B cell (primary cell): ENCODE measurements around the gene ALKAL2. TPM values are rescaled to one million over a fixed set of nuclear protein-coding genes. Genes with fewer than 3 reads are reported as not detected.

Experiments used
- ATAC-seq: fragments of 200-7000 bp; cut with Tn5 transposase; one replicate; pipeline ENCODE4 v1.10.0; 2021; ENCODE audit warnings: low read depth, mild to moderate bottlenecking, moderate number of reproducible peaks, moderate library complexity
- CTCF ChIA-PET: fragments of 350-600 bp; sonication (Branson Sonifier 250); formaldehyde crosslinking; loops from one replicate; lab custom pipeline; 2021; ENCODE audit warnings: antibody characterized with exemption, inconsistent platforms; lab: Charles Lee
- POLR2A ChIA-PET: fragments of 350-600 bp; sonication (Branson Sonifier 250); formaldehyde crosslinking; loops from one replicate; lab custom pipeline; 2021; ENCODE audit warnings: antibody characterized with exemption; lab: Charles Lee
- DNase-seq: peaks from one replicate; pipeline ENCODE4 v3.0.0; 2013
- H2AFZ ChIP-seq: 2 replicates; pipeline ENCODE4 v1.6.1; 2012; ENCODE audit warnings: mild to moderate bottlenecking, low read depth, low read length; ENCODE audit not compliant: insufficient read depth, poor library complexity, severe bottlenecking
- H3K27ac ChIP-seq, 2 donors: 1 replicate in 1 of 2; 2 replicates in 1 of 2; pipeline ENCODE4 v1.5.1; 2012 to 2013; ENCODE audit warnings: low read length in 2 of 2, mild to moderate bottlenecking in 2 of 2, moderate library complexity in 1 of 2
- H3K27me3 ChIP-seq, 4 experiments: fragments of 200-600 bp in 1 of 4; sonication (generic) in 1 of 4; replicated peaks in 1 of 4; 1 replicate in 2 of 4; 2 replicates in 2 of 4; pipeline versions ENCODE4 v1.6.1 to v1.7.0; 2013 to 2016; ENCODE audit warnings: low read length in 3 of 4, mild to moderate bottlenecking in 2 of 4, mixed read lengths in 1 of 4, moderate library complexity in 1 of 4; ENCODE audit not compliant: insufficient read depth in 4 of 4, control insufficient read depth in 3 of 4; ENCODE audit errors: control extremely low read depth in 1 of 4
- H3K36me3 ChIP-seq, 2 experiments: replicated peaks in 1 of 2; 1 replicate in 1 of 2; 2 replicates in 1 of 2; pipeline versions ENCODE4 v1.6.1 to v1.7.1; 2013; ENCODE audit warnings: low read length in 1 of 2; ENCODE audit not compliant: insufficient read depth in 2 of 2, control insufficient read depth in 1 of 2; ENCODE audit errors: control extremely low read depth in 1 of 2, extremely low read depth in 1 of 2
- H3K4me1 ChIP-seq, 2 donors: fragments of 200-600 bp in 1 of 2; sonication (generic) in 1 of 2; 1 replicate in 1 of 2; 2 replicates in 1 of 2; pipeline versions ENCODE4 v1.5.1 to v1.6.1; 2013 to 2017; ENCODE audit warnings: low read length in 2 of 2; ENCODE audit not compliant: control insufficient read depth in 2 of 2, insufficient read depth in 2 of 2
- H3K4me2 ChIP-seq: replicated peaks from 2 replicates; pipeline ENCODE3; 2012; ENCODE audit warnings: mild to moderate bottlenecking, low read depth, low read length; ENCODE audit not compliant: poor library complexity, severe bottlenecking
- H3K4me3 ChIP-seq, 5 experiments: fragments of 200-600 bp in 1 of 5; sonication (generic) in 1 of 5; 1 replicate in 3 of 5; 2 replicates in 2 of 5; pipeline versions ENCODE4 v1.5.1 to v1.7.0; 2011 to 2016; ENCODE audit warnings: low read length in 4 of 5, mild to moderate bottlenecking in 4 of 5, low read depth in 2 of 5, control low read depth in 1 of 5, moderate library complexity in 1 of 5; ENCODE audit not compliant: insufficient read depth in 1 of 5; ENCODE audit errors: control extremely low read depth in 1 of 5, extremely low read depth in 1 of 5
- H3K79me2 ChIP-seq: fragments of 200-600 bp; sonication (generic); one replicate; pipeline ENCODE4 v1.6.0; 2016; ENCODE audit warnings: low read length; ENCODE audit not compliant: control insufficient read depth, insufficient read depth
- H3K9ac ChIP-seq: fragments of 200-600 bp; sonication (generic); 2 replicates; pipeline ENCODE4 v1.6.1; 2017; ENCODE audit warnings: mild to moderate bottlenecking, low read length, moderate library complexity
- H3K9me3 ChIP-seq, 3 donors: one replicate each; pipeline versions ENCODE4 v1.6.1 to v1.7.1; 2013; ENCODE audit warnings: low read length in 2 of 3; ENCODE audit not compliant: control insufficient read depth in 2 of 3, insufficient read depth in 1 of 3; ENCODE audit errors: control extremely low read depth in 1 of 3
- H4K20me1 ChIP-seq: 2 replicates; pipeline ENCODE4 v1.6.0; 2012; ENCODE audit warnings: mild to moderate bottlenecking, low read length; ENCODE audit not compliant: insufficient read depth, control insufficient read depth, poor library complexity, severe bottlenecking
- H3K27ac Mint-ChIP-seq: one replicate; pipeline ENCODE4 v1.8.0; 2021; ENCODE audit warnings: mixed read lengths
- H3K27me3 Mint-ChIP-seq: one replicate; pipeline ENCODE4 v1.8.0; 2021; ENCODE audit warnings: mixed read lengths
- H3K4me1 Mint-ChIP-seq: one replicate; pipeline ENCODE4 v1.8.0; 2021; ENCODE audit warnings: mixed read lengths
- H3K4me3 Mint-ChIP-seq: one replicate; pipeline ENCODE4 v1.8.0; 2021; ENCODE audit warnings: mixed read lengths
- H3K9me3 Mint-ChIP-seq: one replicate; pipeline ENCODE4 v1.8.0; 2022; ENCODE audit warnings: mixed read lengths; ENCODE audit not compliant: insufficient read depth
- EZH2 ChIP-seq: IDR thresholded peaks from 2 replicates; pipeline ENCODE4 v1.6.1; 2012; ENCODE audit warnings: borderline replicate concordance, low read depth, mild to moderate bottlenecking, moderate library complexity, low read length; ENCODE audit not compliant: insufficient read depth, poor library complexity, severe bottlenecking
- WGBS: methylation state at CpG from one replicate; pipeline ENCODE4 v1.1.5; 2013; ENCODE audit warnings: missing lambda C conversion rate; ENCODE audit not compliant: insufficient coverage; 5-methylcytosine and 5-hydroxymethylcytosine counted together
- intact Hi-C: fragments of 100-400 bp; cut with micrococcal nuclease; formaldehyde crosslinking; loops from one replicate; pipeline ENCODE4 v1.10.0; 2022
- polyA plus RNA-seq: library from polyadenylated mRNA; depleted of rRNA; stranded (reverse); fragments of >200 nt; gene quantifications from 2 replicates; pipeline ENCODE4 v1.2.3, GENCODE V29; 2012
- total RNA-seq, 2 donors: library from RNA; stranded (reverse); fragments of 120-200 nt in 1 of 2; gene quantifications; 1 replicate in 1 of 2; 2 replicates in 1 of 2; pipeline versions ENCODE4 v1.2.3 to v1.2.4, GENCODE V29; 2013 to 2022
- TF ChIP-seq, protein P1 (sequence below): fragments of 200-600 bp; IDR thresholded peaks from one replicate; pipeline ENCODE4 v1.8.0; 2022; ENCODE audit warnings: antibody characterized with exemption, mild to moderate bottlenecking

The ALKAL2 gene
- total and polyA plus RNA-seq, 2 donors (not counting 1 experiment from before 2014, with no cell fraction given): 0.79 to 5.3 TPM

DNA sequence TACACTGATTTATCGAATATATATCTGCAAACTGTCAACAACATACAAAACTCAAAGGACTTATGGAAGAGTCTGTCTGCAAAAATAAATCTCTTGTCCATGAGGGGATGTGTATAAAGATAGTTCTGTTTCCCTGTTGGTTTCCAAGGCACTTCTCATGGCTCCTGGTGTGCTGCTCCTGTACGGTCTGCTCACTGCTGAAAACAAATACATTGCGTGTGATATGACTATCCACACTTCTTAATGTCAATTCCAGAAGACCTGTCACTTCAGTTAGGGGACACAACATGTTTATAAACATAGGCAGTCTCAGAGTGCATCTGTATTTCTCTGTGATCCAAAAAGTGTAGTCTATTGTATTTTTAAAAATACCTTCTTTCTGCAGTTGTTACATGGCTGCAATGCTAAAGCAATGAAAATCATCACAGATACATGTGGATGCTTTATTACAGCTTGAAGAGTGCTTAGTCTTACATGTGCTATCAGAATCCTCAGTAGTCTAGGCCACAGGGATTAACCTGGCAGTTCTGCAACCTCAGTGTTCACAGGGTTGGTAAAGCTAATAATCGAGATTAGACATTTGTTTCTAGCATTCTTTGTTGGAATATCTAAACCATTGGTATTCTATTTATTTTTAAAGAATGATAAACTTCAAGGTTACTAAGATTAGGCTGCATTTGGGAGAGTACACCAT is 7.8 kb downstream of the ALKAL2 start:
- POLR2A ChIA-PET: no interaction called here
- DNase-seq: no peak
- peaks cover 4 to 46% of the 10 kb centered on the region in 2 experiments for H3K36me3 ChIP-seq

DNA sequence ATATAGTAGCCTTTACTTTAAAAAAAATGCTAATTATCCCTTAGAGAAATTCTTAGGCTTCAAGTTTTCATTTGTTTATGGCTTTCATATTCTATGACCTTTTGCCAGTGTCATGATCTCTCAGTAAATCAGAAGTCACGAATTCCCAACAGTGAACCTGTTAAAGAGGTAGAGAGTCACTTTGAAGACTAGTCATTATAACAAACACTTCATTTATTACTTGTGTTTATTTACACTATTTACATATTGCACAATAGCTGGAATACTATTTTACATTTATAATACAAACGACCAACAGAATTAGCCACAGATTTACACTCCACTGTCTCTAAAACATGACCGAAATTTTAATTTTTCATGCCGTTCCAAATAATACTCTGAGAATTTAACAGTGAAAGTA is 8.5 kb downstream of the ALKAL2 start:
- peaks cover 8% of the 10 kb centered on the region for H3K79me2 ChIP-seq
- CTCF ChIA-PET: interaction anchor here (0.7 kb wide), 1 partner anchor 345 kb away, joined by 3 read pairs; no protein-coding TSS in a partner anchor

More for the DNA sequence above, 7.8 kb downstream of the ALKAL2 start:
- Histone ChIP-seq H3K27me3 (no peaks in the 10 kb centered on the region), H3K27ac (no peak overlapping the region), H3K9me3 (no peaks in the 10 kb centered on the region), H3K4me1 (peaks cover 9% of the 10 kb centered on the region in 2 donors), H4K20me1 (peaks cover 27% of the 10 kb centered on the region), H3K4me3 (no peak overlapping the region), H2AFZ (no peak overlapping the region), H3K9ac (no peak overlapping the region), H3K4me2 (no peak overlapping the region), H3K79me2 (peaks cover 8% of the 10 kb centered on the region)
- no peak overlapping the region for H3K4me3 Mint-ChIP-seq
- no peaks in the 10 kb centered on the region for H3K27me3 Mint-ChIP-seq
- H3K9me3 Mint-ChIP-seq: no peaks in the 10 kb centered on the region
- intact Hi-C loops: no loop called here
- no peak overlapping the region for H3K27ac Mint-ChIP-seq
- WGBS: no CpG with 5 or more reads among the region's 4 CpGs
- TF ChIP-seq, protein P1, sequence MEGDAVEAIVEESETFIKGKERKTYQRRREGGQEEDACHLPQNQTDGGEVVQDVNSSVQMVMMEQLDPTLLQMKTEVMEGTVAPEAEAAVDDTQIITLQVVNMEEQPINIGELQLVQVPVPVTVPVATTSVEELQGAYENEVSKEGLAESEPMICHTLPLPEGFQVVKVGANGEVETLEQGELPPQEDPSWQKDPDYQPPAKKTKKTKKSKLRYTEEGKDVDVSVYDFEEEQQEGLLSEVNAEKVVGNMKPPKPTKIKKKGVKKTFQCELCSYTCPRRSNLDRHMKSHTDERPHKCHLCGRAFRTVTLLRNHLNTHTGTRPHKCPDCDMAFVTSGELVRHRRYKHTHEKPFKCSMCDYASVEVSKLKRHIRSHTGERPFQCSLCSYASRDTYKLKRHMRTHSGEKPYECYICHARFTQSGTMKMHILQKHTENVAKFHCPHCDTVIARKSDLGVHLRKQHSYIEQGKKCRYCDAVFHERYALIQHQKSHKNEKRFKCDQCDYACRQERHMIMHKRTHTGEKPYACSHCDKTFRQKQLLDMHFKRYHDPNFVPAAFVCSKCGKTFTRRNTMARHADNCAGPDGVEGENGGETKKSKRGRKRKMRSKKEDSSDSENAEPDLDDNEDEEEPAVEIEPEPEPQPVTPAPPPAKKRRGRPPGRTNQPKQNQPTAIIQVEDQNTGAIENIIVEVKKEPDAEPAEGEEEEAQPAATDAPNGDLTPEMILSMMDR: no peak
- TF ChIP-seq EZH2: no peak
- ATAC-seq: no peak
- CTCF ChIA-PET: interaction anchor here (1.0 kb wide), 1 partner anchor 33 kb away, joined by 6 read pairs; no protein-coding TSS in a partner anchor
- peaks cover 10% of the 10 kb centered on the region for H3K4me1 Mint-ChIP-seq

More for the DNA sequence above, 8.5 kb downstream of the ALKAL2 start:
- POLR2A ChIA-PET: no interaction called here
- Histone ChIP-seq H3K36me3 (peaks cover 4 to 46% of the 10 kb centered on the region in 2 experiments), H3K4me2 (no peak overlapping the region), H3K4me3 (no peak overlapping the region), H3K9ac (no peak overlapping the region), H3K9me3 (no peaks in the 10 kb centered on the region), H4K20me1 (peaks cover 31% of the 10 kb centered on the region), H3K27me3 (no peaks in the 10 kb centered on the region), H2AFZ (no peak overlapping the region), H3K4me1 (peaks cover 9 to 11% of the 10 kb centered on the region in 2 donors), H3K27ac (no peak overlapping the region)
- TF ChIP-seq, protein P1: no peak
- TF ChIP-seq EZH2: no peak
- peaks cover 13% of the 10 kb centered on the region for H3K4me1 Mint-ChIP-seq
- no peaks in the 10 kb centered on the region for H3K27me3 Mint-ChIP-seq
- H3K27ac Mint-ChIP-seq: no peak overlapping the region
- no peaks in the 10 kb centered on the region for H3K9me3 Mint-ChIP-seq
- H3K4me3 Mint-ChIP-seq: no peak overlapping the region
- DNase-seq (no peak), ATAC-seq (no peak)
- WGBS: no CpG with 5 or more reads among the region's 4 CpGs
- intact Hi-C loops: no loop called here
